HCT116 (cell line): ENCODE measurements around the gene VARS1.

ENCODE experiments used
- CEBPB ChIP-seq: IDR thresholded peaks from 2 replicates; pipeline ENCODE4 v1.6.1; 2012; ENCODE audit warnings: low read depth
- EGR1 ChIP-seq: IDR thresholded peaks from 2 replicates; pipeline ENCODE4 v1.6.1; 2012; ENCODE audit warnings: low read depth
- JUND ChIP-seq: IDR thresholded peaks from 2 replicates; pipeline ENCODE4 v1.6.1; 2012
- POLR2A ChIP-seq: IDR thresholded peaks from 2 replicates; pipeline ENCODE4 v1.7.0; 2011; ENCODE audit warnings: borderline replicate concordance; ENCODE audit not compliant: insufficient read depth, insufficient read length; ENCODE audit errors: extremely low read depth
- POLR2AphosphoS5 ChIP-seq: IDR thresholded peaks from 2 replicates; pipeline ENCODE4 v1.6.1; 2011; ENCODE audit warnings: mild to moderate bottlenecking, low read depth, low read length, moderate library complexity
- RAD21 ChIP-seq: IDR thresholded peaks from 2 replicates; pipeline ENCODE4 v1.6.1; 2012; ENCODE audit warnings: low read depth, mild to moderate bottlenecking
- SIN3A ChIP-seq: IDR thresholded peaks from 2 replicates; pipeline ENCODE4 v1.6.1; 2012; ENCODE audit warnings: low read depth
- SP1 ChIP-seq: IDR thresholded peaks from 2 replicates; pipeline ENCODE4 v1.6.1; 2012; ENCODE audit warnings: low read depth
- YY1 ChIP-seq: IDR thresholded peaks from 2 replicates; pipeline ENCODE4 v1.6.1; 2011; ENCODE audit warnings: low read length, low read depth, moderate library complexity, mild to moderate bottlenecking; ENCODE audit not compliant: insufficient replicate concordance; ENCODE audit errors: extremely low read depth
- ZNF274 ChIP-seq: fragments of 200-500 bp; sonication (Bioruptor generic); IDR thresholded peaks from 2 replicates; pipeline ENCODE4 v1.6.1; 2014; ENCODE audit warnings: mild to moderate bottlenecking, low read depth, low read length, inconsistent platforms
- TF ChIP-seq, protein P1 (sequence below), 3 experiments: fragments of 200-600 bp in 1 of 3; sonication (generic) in 1 of 3; IDR thresholded peaks in 2 of 3; conservative IDR thresholded peaks in 1 of 3; 2 replicates each; pipeline ENCODE4 v1.5.1; 2012 to 2017; ENCODE audit warnings: low read depth in 2 of 3, low read length in 2 of 3, antibody characterized with exemption in 1 of 3, borderline replicate concordance in 1 of 3, control low read depth in 1 of 3, mild to moderate bottlenecking in 1 of 3, mixed read lengths in 1 of 3, mixed run types in 1 of 3, moderate library complexity in 1 of 3; ENCODE audit not compliant: insufficient read depth in 1 of 3
- TF ChIP-seq, protein P2 (sequence below): IDR thresholded peaks from 2 replicates; pipeline ENCODE4 v1.6.1; 2012; ENCODE audit warnings: low read depth
- TF ChIP-seq, protein P3 (sequence below): IDR thresholded peaks from 2 replicates; pipeline ENCODE4 v1.6.1; 2011; ENCODE audit warnings: mild to moderate bottlenecking, low read length, moderate library complexity; ENCODE audit not compliant: insufficient replicate concordance; ENCODE audit errors: extremely low read depth

DNA sequence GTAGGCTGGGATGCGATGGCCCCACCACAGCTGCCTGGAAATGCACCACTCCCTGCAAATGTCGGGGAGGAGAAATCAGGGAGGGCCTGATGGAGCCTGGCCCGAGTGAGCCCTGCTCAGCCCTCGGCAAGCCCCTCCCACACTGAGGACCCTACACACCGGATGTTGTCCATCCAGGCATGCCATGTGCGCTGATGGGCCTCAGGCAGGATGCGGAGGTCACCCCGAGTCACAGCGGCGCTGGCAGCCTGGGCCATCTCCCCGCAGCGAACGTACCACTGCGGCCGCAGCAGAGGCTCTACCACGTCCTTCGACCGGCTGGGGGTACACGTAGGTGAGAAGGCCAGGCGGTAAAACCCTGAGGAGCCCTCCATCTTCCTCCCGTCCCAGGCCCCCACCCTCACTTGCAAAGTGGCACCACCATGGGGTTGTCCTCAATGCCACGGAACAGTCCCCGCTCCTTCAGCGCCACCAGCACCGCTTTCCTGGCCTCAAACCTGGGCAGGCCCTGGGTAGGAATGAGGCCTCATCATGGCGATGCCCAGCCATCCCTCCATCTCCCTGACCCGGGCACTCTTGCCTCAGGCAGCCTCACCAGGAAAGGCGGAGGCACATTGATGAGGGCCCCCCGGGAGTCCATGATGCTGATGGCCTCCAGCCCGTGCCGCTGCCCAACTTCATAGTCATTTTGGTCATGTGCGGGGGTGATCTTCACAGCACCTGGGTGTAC, 13.3 kb downstream of the VARS1 start:
- no peak for TF ChIP-seq POLR2A
- no peak for TF ChIP-seq POLR2AphosphoS5
- TF ChIP-seq, protein P1, sequence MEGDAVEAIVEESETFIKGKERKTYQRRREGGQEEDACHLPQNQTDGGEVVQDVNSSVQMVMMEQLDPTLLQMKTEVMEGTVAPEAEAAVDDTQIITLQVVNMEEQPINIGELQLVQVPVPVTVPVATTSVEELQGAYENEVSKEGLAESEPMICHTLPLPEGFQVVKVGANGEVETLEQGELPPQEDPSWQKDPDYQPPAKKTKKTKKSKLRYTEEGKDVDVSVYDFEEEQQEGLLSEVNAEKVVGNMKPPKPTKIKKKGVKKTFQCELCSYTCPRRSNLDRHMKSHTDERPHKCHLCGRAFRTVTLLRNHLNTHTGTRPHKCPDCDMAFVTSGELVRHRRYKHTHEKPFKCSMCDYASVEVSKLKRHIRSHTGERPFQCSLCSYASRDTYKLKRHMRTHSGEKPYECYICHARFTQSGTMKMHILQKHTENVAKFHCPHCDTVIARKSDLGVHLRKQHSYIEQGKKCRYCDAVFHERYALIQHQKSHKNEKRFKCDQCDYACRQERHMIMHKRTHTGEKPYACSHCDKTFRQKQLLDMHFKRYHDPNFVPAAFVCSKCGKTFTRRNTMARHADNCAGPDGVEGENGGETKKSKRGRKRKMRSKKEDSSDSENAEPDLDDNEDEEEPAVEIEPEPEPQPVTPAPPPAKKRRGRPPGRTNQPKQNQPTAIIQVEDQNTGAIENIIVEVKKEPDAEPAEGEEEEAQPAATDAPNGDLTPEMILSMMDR (IDR thresholded peaks at IDR 0.05 in 2 of 3, conservative IDR thresholded peaks at IDR 0.05 in 1 of 3; ENCODE audit: borderline replicate concordance in 1 of 3, insufficient read depth in 1 of 3, low read depth in 2 of 3, low read length in 2 of 3), result no peak
- TF ChIP-seq YY1, result no peak
- TF ChIP-seq, protein P2, sequence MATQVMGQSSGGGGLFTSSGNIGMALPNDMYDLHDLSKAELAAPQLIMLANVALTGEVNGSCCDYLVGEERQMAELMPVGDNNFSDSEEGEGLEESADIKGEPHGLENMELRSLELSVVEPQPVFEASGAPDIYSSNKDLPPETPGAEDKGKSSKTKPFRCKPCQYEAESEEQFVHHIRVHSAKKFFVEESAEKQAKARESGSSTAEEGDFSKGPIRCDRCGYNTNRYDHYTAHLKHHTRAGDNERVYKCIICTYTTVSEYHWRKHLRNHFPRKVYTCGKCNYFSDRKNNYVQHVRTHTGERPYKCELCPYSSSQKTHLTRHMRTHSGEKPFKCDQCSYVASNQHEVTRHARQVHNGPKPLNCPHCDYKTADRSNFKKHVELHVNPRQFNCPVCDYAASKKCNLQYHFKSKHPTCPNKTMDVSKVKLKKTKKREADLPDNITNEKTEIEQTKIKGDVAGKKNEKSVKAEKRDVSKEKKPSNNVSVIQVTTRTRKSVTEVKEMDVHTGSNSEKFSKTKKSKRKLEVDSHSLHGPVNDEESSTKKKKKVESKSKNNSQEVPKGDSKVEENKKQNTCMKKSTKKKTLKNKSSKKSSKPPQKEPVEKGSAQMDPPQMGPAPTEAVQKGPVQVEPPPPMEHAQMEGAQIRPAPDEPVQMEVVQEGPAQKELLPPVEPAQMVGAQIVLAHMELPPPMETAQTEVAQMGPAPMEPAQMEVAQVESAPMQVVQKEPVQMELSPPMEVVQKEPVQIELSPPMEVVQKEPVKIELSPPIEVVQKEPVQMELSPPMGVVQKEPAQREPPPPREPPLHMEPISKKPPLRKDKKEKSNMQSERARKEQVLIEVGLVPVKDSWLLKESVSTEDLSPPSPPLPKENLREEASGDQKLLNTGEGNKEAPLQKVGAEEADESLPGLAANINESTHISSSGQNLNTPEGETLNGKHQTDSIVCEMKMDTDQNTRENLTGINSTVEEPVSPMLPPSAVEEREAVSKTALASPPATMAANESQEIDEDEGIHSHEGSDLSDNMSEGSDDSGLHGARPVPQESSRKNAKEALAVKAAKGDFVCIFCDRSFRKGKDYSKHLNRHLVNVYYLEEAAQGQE, result no peak
- TF ChIP-seq CEBPB, result no peak
- TF ChIP-seq EGR1, result no peak
- TF ChIP-seq RAD21, result no peak
- no peak for TF ChIP-seq ZNF274
- no peak for TF ChIP-seq SIN3A
- TF ChIP-seq JUND, result no peak
- TF ChIP-seq, protein P3, sequence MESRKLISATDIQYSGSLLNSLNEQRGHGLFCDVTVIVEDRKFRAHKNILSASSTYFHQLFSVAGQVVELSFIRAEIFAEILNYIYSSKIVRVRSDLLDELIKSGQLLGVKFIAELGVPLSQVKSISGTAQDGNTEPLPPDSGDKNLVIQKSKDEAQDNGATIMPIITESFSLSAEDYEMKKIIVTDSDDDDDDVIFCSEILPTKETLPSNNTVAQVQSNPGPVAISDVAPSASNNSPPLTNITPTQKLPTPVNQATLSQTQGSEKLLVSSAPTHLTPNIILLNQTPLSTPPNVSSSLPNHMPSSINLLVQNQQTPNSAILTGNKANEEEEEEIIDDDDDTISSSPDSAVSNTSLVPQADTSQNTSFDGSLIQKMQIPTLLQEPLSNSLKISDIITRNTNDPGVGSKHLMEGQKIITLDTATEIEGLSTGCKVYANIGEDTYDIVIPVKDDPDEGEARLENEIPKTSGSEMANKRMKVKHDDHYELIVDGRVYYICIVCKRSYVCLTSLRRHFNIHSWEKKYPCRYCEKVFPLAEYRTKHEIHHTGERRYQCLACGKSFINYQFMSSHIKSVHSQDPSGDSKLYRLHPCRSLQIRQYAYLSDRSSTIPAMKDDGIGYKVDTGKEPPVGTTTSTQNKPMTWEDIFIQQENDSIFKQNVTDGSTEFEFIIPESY, result no peak
- TF ChIP-seq SP1, result no peak
